Neural progenitor cell (in vitro differentiated cells): ENCODE data around the gene ERFL.

Source experiments
- CTCF ChIP-seq: fragments of 200-600 bp; sonication (generic); IDR thresholded peaks from 2 replicates; pipeline ENCODE4 v1.5.1; 2017; ENCODE audit warnings: antibody characterized with exemption, mild to moderate bottlenecking
- EZH2 ChIP-seq: fragments of 200-600 bp; sonication (generic); IDR thresholded peaks from 2 replicates; pipeline ENCODE4 v1.6.1; 2017; ENCODE audit warnings: antibody characterized with exemption, mild to moderate bottlenecking, moderate library complexity
- EZH2phosphoT487 ChIP-seq: fragments of 200-600 bp; sonication (generic); IDR thresholded peaks from 2 replicates; pipeline ENCODE4 v1.6.1; 2017; ENCODE audit warnings: antibody characterized with exemption

GRCh38 chr19:41945135-41945766, 17.0 kb upstream of the ERFL start:
- TF ChIP-seq CTCF (no peak), EZH2 (no peak), EZH2phosphoT487 (no peak)
